ENCODE data around the gene HAUS7.

- TF ChIP-seq CTCF (conservative IDR thresholded peaks at IDR 0.05), result no peak
- no peak for TF ChIP-seq EZH2 (IDR thresholded peaks at IDR 0.05; ENCODE audit: low read depth)
Measured at GRCh38 chrX:153487590-153488071, 17.3 kb upstream of the HAUS7 start.
